ENCODE data around the gene SLC3A2. TPM values are rescaled to one million over a fixed set of nuclear protein-coding genes. Genes with fewer than 3 reads are reported as not detected.

SLC3A2 gene
- total RNA-seq, 1 donor from 2014 or later: 143 TPM

DNA sequence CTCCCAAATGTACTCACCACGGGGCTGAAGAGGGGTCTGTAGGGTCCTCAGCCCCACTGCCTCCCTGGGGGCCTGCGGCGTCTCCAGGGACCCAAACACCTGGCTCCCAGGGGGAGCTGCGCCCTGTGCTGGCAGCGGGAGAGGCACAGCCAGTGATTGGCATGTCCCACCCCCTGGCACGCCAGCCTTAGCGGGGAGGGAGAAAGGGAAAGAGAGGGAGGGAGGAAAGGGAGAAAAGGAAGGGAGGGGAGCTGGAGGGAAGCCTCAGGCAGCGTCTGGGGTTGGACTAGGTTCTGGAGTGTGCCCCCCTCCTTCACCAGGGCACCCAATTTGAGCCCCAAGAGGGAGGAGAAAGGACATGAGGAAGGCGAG, 40.5 kb downstream of the SLC3A2 start, which contains the start of gene CHRM1:
Gene CHRM1, minus strand, starts transcription at position 163 of the 372 bp plus-strand sequence. CDS start 10,263 bp downstream, outside the sequence.
- no peaks in the 10 kb centered on the region for H3K36me3 ChIP-seq
- intact Hi-C loops (cut with DNase I): no loop called here
- H3K4me3 ChIP-seq: peak within 1 kb of the TSS in 1 of 2 donors; percentile 20
- peaks cover 0 to 9% of the 10 kb centered on the region in 2 donors for H3K4me1 ChIP-seq
- no peak within 1 kb of the TSS for H3K27ac ChIP-seq
- TF ChIP-seq, protein P1, sequence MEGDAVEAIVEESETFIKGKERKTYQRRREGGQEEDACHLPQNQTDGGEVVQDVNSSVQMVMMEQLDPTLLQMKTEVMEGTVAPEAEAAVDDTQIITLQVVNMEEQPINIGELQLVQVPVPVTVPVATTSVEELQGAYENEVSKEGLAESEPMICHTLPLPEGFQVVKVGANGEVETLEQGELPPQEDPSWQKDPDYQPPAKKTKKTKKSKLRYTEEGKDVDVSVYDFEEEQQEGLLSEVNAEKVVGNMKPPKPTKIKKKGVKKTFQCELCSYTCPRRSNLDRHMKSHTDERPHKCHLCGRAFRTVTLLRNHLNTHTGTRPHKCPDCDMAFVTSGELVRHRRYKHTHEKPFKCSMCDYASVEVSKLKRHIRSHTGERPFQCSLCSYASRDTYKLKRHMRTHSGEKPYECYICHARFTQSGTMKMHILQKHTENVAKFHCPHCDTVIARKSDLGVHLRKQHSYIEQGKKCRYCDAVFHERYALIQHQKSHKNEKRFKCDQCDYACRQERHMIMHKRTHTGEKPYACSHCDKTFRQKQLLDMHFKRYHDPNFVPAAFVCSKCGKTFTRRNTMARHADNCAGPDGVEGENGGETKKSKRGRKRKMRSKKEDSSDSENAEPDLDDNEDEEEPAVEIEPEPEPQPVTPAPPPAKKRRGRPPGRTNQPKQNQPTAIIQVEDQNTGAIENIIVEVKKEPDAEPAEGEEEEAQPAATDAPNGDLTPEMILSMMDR (IDR thresholded peaks at IDR 0.05): no peak
- no peaks in the 10 kb centered on the region for H3K9me3 ChIP-seq
- peaks cover 27% of the 10 kb centered on the region for H3K27me3 ChIP-seq
- no peak for DNase-seq (ENCODE audit: low spot score in 2 of 2)

DNA sequence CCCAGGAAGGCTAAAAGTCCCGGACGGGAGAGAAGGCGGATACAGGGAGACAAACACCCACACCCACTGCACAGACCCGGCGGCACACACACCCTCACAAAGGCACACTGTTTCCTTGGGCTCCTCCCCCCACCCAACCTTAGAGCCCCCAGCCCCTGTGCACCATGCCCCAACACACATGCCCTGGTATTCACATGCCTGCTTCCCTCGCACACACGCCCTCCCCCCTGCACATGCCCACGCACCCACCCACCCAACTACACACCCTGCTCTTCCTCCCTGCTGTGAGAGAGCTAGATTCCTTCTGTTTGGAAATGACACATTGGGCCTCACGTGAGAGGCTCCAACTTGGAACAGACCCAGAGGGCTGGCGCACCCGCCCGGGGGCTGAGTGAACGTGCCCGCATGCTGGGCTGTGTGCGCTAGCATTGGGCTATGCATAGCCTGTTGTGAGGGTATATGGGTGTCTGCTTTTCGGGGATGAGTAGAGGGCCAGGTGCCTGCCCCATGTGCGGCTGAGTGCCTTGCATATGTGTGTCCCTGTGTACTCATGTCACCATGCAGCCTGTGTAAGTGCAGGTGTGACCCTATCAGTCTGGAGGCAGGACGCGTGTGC, 41.0 kb downstream of the SLC3A2 start:
- peaks cover 4 to 9% of the 10 kb centered on the region in 2 donors for H3K4me1 ChIP-seq
- no peak for DNase-seq (ENCODE audit: low spot score in 2 of 2)
- TF ChIP-seq, protein P1 (IDR thresholded peaks at IDR 0.05): no peak
- no peak overlapping the region for H3K27ac ChIP-seq
- no peaks in the 10 kb centered on the region for H3K9me3 ChIP-seq
- peak overlapping the region in 1 of 2 donors; percentile 20 for H3K4me3 ChIP-seq
- peaks cover 30% of the 10 kb centered on the region for H3K27me3 ChIP-seq
- intact Hi-C loops (cut with DNase I): no loop called here
- H3K36me3 ChIP-seq: no peaks in the 10 kb centered on the region

DNA sequence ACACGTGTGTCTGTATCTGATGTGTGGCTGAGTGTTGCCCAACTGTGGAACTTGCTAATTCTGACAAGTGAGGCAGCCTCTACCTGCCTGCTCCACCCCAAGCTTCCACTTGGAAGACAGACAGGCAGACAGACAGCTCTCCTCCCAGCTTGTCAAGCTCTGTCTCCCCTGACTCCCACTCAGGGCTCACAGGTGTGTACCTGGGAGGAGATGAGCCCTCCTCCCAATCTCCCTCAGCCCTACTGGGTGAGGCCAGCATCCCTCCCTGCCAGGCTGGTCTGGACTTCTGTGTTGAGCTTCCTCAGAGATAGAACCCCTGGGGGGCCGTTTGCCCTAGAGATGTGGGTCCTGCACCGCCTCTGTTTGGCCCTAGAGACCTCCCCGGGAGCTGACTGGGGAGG, 41.5 kb downstream of the SLC3A2 start:
- Histone ChIP-seq H3K4me1 (peaks cover 4 to 9% of the 10 kb centered on the region in 2 donors), H3K9me3 (no peaks in the 10 kb centered on the region), H3K4me3 (no peak overlapping the region), H3K36me3 (no peaks in the 10 kb centered on the region), H3K27me3 (peaks cover 33% of the 10 kb centered on the region), H3K27ac (no peak overlapping the region)
- TF ChIP-seq, protein P1 (IDR thresholded peaks at IDR 0.05): no peak
- intact Hi-C loops (cut with DNase I): no loop called here
- DNase-seq (ENCODE audit: low spot score in 2 of 2): no peak

DNA sequence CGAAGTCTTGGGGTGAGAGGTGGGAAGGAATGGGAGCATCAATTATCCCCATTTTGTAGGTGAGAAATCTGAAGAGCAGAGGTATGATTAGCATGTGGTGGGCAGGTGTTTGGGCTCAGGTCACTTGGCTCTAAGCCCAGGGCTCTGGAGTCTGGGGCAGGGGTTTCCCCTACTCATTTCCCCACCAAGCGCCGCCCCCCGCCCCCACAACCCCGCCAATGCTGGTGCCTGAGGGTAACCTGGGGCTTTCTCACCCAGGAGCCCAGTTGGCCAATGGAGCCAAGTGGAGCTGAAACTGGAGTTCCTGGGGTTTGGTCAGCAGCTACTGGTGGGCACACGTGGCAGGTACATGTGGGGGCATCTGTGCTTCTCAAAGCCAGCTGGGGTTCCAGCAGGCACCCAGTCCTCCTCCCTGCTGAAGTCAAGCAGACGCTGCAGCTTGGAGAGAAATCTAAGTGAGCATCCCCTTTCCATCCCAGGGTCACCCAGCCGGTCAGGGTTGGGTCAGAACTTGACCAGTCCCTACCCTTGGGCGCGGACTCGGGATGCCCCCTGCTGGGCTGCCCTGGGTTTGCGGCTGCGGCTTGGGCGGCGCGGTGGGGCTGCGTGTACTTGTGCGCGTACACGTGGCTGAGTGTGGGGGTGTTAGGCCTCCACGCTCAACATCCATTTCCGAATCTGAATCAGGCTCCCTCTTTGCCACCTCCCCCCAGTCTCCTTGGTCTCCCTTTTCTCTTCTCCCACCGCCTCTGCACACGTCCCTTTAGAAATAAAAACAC, 42.1 kb downstream of the SLC3A2 start:
- Histone ChIP-seq H3K4me3 (peak overlapping the region in 1 of 2 donors; percentile 51), H3K4me1 (peaks cover 4 to 9% of the 10 kb centered on the region in 2 donors), H3K27me3 (peaks cover 33% of the 10 kb centered on the region), H3K27ac (no peak overlapping the region), H3K9me3 (no peaks in the 10 kb centered on the region), H3K36me3 (no peaks in the 10 kb centered on the region)
- TF ChIP-seq, protein P1 (IDR thresholded peaks at IDR 0.05): no peak
- DNase-seq (ENCODE audit: low spot score in 2 of 2): no peak
- intact Hi-C loops (cut with DNase I): no loop called here

DNA sequence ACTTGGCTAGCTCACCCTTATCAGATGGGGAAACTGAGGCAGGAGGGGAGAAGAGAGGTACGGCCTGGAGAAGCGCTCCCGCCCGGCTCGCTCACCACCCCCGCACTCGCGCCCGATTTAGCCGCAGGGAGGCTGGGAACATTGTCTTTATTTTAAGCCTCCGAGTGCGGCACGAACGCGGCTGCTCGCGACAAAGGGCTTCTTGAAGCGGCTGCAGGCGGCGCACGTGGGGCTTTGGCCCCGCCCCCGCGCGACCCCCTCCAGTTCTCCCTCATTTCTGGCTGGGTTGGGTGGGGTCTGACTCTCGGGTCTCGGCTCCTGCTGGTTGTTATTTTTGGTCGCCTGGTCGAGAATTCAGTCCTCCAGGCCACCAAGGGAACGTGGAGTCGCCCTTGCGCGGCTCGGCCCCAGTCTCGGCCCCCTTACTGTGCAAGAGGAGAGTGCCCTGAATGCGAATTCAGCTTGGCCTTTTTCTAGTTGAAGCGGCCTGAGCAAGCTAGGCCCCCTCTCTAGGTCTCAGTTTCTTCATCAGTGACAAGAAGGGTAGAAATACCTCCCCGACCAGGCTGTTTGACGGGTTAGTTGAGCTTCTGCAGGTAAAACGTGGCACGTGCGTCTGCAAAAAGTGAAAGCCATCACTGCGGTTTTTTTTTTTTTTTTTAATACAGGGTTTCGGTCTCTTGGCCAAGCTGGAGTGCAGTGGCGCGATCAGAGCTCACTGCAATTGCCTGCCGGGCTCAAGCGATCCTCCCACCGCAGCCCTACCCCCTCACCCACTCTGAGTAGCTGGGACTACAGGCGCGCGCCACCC, 43.1 kb downstream of the SLC3A2 start:
- Histone ChIP-seq H3K4me3 (peak overlapping the region; percentile 41 to 51), H3K27ac (no peak overlapping the region), H3K9me3 (no peaks in the 10 kb centered on the region), H3K27me3 (peaks cover 33% of the 10 kb centered on the region), H3K36me3 (no peaks in the 10 kb centered on the region), H3K4me1 (peaks cover 4 to 9% of the 10 kb centered on the region in 2 donors)
- no peak for DNase-seq (ENCODE audit: low spot score in 2 of 2)
- TF ChIP-seq, protein P1 (IDR thresholded peaks at IDR 0.05): no peak
- intact Hi-C loops (cut with DNase I): no loop called here
